Endothelial cell of hepatic sinusoid (primary cell): ENCODE data around the gene S100A10.

Source experiments
- in situ Hi-C: cut with HindIII; loops from 2 replicates; pipeline ENCODE4 v1.10.0; 2017; ENCODE audit warnings: low sequenced_read_pairs

The S100A10 gene

GRCh38 chr1:152013664-152014237 lies 20.1 kb upstream of the S100A10 start:
- in situ Hi-C loops = no loop called here

- in situ Hi-C loops = no loop called here
These were observed 16.0 kb upstream of the S100A10 start for GRCh38 chr1:152009691-152010090.

DNA sequence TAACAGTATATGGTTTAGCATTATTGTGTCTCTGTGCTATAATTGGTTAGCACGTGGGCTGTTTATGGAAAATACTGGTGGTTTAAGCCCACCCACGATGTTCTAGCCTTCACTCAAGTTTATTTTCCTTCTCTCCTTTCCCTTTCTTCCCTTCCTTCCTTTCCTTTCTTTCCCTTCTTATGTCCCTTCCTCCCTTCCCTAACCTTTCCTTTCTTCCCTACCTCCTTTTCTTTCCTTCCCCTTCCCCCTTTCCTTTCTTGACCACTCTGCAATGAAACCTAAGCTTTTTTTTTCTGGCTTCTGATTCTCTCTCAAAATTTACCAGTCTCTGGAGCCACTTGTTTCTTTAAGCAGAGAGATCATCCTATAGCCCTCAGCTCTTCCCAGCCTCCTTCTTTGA lies 13.4 kb upstream of the S100A10 start:
- in situ Hi-C loops = no loop called here

- in situ Hi-C loops = no loop called here
These were observed 11.8 kb upstream of the S100A10 start for GRCh38 chr1:152005360-152005912.

DNA sequence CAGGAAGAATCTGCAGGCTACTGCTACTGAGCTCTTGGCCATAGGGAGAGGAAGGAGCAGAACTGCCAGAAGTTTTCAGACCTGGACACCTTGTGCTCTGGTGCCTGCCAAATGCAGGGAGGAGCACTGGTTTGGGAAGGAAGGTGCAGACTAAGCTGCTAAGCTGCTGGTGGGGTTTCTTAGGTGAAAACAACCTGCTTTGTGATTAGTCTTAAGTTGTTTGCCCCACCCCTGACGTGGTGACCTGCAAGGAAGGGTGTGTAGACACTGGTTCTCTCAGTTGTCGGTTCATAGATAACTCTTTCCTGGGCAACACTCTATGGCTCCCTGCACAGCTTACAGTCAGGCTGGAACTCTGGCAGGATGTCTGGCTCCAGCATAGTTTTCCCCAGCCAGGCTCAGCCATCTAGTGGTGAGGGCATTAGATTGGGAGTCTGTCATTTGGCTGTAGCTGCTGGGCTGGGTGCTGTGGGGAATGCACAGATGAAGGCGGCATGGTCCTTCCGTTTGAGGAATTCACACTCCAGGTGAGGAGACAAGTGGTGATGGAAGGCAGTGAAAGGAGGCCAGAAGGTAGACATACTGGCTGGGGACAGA lies 10.3 kb upstream of the S100A10 start:
- in situ Hi-C loops = no loop called here

- in situ Hi-C loops = no loop called here
These were observed 9.3 kb upstream of the S100A10 start for GRCh38 chr1:152002960-152003359.

- in situ Hi-C loops = no loop called here
These were observed 8.2 kb upstream of the S100A10 start for GRCh38 chr1:152001631-152002584.

- in situ Hi-C loops = no loop called here
These were observed 7.4 kb upstream of the S100A10 start for GRCh38 chr1:152000964-152001630.

DNA sequence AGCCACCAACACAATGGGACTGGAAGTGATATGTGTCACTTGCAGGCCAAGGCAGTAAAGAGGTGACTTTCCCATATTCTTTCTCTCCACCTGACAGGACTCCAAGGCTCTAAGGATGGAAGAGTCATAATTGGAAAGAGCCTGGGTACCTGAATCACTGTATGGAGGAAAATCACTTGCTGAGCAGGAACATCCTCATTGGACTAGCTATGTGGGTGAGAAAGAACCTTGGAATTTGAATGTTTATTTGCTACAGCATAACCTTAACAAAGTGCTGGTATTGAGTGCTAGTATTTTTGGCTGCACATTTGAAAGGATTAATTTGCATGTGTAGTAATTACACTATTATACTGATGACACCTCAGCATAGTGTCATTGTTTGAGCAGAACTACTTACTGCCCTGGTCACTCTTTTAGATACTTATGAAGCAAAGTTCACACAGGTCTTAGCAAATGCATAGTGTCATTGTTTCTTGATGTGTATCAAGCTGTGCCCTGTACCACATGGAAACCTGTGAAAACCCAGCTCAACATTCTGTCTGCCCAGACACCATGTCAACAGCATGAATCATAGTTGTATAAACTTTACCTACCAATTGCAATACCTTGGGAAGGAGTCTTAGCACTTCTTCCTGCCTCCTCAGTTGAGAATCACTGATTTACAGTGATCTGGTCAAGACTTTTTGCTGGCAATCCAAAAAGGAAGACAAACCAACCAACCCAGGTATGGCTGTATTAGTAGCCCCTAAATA lies 5.1 kb upstream of the S100A10 start:
- in situ Hi-C loops = no loop called here

GRCh38 chr1:151997284-151997570 lies 3.6 kb upstream of the S100A10 start:
- in situ Hi-C loops = no loop called here

DNA sequence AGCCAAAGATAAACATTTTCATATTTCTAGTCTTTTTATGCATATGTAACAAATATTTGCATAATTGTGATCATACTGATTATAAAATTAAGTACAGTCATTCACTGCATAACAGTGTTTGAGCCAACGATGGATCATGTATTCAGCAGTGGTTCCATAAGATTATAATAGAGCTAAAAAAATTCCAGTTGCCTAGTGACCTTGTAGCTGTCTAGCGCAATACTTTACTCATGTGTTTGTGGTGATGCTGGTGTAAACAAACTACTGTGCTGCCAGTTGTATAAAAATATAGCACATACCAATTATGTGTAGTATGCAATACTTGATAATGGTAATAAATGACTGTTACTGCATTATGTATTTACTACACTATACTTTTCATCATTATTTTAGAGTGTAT lies 2.1 kb upstream of the S100A10 start:
- in situ Hi-C loops = no loop called here

GRCh38 chr1:151994956-151995355 lies 1.3 kb upstream of the S100A10 start:
- in situ Hi-C loops = no loop called here

GRCh38 chr1:151993084-151993733 lies 450 bp downstream of the S100A10 start:
- in situ Hi-C loops = no loop called here

DNA sequence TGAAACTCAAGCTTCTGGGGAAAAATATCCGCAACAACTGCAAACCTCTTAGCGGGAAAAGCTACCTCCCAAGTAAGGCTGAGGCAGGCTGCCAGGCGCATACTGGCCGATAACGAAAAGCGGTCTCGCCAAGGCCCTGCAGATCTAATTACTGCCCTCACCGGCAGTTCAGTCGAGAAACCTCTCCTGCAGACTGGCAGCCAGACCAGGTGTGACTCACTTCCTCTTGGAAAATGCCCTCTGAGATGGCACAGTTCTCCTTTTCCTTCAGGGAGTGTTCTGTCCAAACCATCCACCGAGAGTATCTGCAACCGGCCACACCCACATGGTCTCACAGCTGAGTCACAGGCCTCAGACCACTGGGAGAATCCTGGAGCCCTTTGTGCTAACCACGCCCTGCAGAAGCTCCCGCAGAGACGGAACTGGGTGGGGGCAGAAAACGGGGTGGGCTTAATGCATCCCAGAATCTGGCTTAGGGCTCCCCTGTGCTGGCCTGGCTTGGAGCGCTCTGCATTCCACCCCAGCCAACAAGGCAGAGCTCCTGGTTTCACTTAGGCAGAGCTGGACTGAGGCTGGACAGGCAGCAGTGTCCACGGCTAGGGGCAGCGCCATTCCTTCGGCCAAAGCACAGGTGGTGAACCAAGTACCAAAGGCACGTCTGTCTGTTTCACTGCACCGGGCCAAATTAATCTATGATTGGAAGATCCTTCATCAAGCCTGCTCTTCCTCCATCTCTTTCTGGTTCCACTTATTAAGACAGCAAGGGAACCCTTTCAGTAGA lies 1.2 kb downstream of the S100A10 start:
- in situ Hi-C loops = no loop called here

- in situ Hi-C loops = no loop called here
These were observed 1.9 kb downstream of the S100A10 start for GRCh38 chr1:151991663-151992302.

DNA sequence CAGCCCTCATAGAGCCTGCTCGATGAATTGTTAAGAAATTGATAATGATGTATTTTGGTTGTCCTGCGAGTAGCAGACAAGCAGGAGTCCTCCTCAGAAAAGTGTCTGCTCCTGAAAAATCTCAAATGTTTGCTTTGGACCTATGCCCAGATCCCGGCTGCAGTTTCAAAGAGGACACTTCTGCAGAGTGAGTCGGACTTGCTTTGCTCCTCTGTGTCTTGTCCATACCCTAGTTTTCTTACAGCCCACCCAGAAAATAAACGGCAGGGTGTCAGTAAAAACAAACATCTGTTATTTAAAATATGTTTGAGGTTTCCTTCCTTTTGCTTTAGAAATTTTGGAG lies 2.8 kb downstream of the S100A10 start:
- in situ Hi-C loops = no loop called here

GRCh38 chr1:151990058-151990855 lies 3.4 kb downstream of the S100A10 start:
- in situ Hi-C loops = no loop called here

- in situ Hi-C loops = loop anchor here (5.0 kb wide), 1 partner anchor 57 kb away; no protein-coding TSS in a partner anchor
These were observed 4.3 kb downstream of the S100A10 start for GRCh38 chr1:151989211-151989862.
